Measurements from ENCODE around the gene NKPD1.

The NKPD1 gene

DNA sequence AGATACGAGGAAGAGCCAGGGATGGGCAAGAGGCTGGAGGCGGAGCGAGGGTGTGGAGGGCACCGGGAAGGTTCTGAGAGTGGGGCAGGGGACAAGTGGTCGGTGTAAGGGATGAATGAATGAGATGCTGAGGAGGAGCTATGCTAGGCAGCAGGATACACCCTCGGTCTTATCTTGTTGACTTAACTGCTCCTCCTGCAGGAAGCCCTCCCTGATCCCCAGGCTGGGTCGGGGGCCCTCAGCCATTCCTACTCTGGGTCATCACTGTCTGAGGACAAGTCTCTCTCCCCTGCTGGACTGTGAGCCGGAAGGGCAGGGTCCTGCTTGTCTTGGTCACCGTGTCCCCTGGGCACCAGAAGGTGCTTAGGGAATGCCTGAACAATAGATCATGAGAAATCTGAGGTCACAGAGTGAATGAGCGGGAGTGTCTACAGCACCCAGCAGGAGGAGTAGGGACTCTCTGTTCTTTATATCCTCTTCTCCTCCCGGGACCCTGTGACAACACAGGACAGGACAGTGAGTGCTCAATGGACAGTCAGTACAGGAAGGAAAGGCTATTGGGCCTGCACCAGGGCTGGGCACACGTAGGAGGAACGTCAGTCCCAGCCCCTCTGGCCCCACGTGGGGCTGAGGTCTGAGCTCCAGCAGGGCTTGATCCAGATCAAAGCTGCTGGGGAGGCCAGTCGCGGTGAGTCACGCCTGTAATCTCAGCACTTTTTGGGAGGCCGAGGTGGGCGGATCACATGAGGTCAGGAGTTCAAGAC is 6.5 kb downstream of the NKPD1 start:
- DNase-seq (ENCODE audit: low spot score) (peak; percentile 80), FAIRE-seq (peak; percentile 71)

DNA sequence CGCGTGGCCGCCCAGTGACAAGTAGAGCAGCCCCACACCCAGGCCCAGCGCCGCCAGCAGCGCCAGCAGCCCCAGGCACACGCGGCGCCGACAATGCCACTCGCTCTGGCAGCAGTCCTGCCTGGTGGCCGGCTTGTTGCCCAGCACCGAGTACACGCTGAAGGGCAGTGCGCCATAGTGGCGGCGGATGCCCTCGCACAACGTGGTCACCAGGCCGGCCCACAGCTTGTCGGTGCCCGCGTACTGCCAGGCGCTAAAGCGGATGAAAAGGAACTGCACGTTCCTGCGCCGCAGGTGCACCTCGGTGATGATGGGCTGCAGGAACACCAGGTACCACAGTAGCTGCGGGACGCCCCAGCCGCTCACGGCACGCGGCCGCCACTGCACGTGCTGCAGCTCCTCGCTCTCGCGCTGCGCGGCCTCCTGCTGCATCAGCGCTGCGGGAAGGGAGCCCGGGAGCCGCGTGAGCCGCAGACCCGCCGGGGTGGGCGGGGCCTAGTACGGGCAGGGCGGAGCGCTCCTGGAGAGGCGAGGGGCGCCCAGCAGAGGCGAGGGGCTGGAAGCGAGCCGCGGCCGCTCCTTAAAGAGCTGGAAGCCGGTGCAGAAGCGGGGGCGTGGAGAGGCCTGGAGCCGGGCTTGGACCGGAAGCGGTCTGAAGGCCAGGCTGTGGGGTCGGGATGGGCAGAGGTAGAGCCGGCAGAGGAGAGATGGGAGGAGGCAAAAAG is 7.3 kb downstream of the NKPD1 start:
- no peak for DNase-seq (ENCODE audit: low spot score)
- peak; percentile 27 for FAIRE-seq

DNA sequence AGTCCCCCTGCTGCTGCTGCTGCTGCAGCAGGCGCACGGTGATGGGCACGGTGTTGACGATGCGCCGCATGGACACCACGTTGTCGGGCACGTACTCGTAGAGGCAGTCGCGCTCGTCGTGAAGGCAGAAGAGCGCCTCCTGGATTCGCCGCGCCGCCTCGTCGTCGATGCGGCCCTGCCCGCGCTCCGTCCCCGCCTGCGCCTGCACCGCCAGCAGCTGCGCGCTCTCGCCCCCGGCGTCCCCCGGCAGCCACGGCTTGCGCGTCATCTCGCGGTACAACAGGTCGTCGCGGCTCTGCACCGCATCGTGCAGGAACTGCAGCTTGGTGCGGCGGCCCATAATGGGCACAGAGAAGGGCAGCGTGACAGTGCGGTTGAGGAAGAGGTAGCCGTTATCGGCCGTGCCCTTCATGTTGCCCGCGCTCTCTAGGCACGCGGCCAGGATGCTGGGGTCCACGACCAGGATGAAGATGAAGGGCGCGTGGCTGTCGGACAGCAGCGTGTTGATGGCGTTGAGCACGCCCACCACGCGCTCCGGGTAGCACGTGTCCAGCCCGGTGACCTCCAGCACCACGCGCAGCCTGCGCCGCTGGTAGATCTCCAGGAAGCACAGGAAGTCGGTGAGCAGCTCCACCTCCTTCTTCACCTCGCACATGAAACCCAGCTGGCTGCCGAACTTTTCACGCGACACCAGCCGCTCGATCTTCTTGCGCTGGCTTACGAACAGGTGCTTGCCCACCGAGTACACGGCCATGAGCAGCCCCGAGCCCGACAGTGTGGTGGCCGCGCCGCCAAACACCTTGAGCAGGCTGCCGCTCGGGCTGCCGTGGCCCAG is 8.1 kb downstream of the NKPD1 start:
- DNase-seq (ENCODE audit: low spot score) (no peak), FAIRE-seq (no peak)

DNA sequence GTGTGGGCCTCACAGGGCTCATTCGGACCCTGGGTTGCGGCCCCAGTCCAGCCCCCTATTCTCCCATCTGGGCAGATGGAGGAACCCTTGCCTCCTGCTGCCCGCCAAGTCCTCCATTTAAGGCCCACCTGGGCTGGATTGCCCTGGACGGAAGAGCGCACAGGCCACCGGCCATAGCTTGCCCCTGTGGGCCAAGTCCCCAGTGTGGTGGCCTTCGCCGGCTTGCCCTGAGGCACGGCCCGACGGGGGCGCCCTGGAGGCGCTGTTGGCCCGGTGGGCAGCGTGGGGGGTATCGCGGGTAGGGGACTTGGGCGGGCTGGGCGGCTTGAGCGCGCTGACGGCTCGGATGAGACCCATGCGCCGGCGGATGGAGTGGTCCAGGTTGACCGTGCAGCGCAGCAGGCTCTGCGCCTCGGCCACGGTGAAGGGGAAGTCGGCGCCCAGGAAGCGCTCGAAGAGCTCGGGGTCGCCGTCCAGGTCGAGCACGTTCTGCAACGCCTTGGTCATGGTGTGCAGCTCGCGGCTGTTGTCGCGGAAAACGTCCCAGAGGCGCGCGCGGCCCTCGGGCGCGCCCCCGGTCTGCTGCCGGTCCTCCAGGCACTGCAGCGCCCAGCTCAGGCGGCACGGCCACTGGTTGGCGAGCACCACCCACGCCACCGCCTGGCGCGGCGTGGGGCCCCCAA is 8.8 kb downstream of the NKPD1 start:
- DNase-seq (ENCODE audit: low spot score) (no peak), FAIRE-seq (no peak)

DNA sequence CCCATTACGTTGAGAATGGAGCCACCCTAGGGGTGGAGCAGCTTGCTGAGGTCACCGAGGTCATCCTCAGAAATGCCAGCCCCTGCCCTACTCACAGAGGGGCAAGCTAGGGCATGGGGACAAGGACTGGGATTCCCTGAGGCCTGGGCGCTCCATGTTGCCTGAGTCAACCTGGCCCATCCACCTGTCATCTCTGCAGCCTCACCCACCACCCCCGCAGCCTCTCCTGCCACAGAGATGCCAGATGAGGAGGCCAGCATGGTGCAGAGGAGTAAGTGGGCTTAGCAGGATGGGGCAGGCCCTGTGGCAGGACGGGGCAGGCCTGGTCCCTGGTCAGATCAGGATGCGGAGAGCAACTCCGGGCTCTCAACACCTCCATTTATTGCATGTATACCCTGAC is 9.5 kb downstream of the NKPD1 start:
- no peak for DNase-seq (ENCODE audit: low spot score)
- no peak for FAIRE-seq

DNA sequence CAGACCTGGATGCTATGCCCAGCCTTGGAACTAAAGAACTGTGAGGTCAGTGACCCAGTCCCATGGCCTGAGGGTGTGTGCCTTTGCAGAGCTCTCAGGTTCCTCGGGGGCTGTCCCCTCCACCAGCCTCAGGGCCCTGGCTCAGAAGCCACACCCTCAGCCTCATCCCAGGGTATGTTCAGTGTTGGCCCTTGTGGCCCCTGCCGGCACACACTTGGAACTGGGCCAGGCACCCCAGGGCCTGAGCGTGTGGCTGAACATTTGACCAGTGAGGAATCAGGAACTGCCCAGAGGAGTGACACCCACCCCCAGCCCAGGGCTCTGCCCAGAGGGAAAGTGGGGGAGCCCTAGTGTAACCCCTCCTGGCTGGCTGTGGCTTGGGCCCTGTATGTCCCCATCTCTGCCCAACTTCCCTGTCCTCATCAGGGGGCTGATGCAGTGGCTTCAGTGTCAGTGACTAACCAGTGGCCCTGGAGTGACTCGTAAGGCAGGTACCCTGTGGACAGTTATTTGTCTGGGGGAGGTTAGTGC is 10.0 kb downstream of the NKPD1 start:
- FAIRE-seq, result no peak

DNA sequence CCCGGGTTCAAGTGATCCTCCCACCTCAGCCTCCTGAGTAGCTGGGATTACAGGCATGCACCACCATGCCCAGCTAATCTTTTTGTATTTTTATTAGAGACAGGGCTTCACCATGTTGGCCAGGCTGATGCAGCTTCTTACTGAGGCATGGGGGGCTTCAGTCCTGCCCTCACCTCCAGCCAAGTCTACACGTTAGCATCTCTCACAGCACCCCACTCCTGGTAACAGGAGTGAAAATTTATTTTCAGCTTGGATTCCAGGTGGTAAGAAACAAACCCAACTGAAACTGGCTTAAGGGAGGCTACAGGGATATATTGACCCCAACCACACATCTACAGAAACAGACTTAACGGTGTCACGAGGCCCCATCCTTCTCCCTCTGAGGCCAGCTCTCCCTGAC is 10.6 kb downstream of the NKPD1 start:
- FAIRE-seq, result no peak

More for the DNA sequence above, 10.0 kb downstream of the NKPD1 start:
- DNase-seq (ENCODE audit: low spot score), result no peak

DNA sequence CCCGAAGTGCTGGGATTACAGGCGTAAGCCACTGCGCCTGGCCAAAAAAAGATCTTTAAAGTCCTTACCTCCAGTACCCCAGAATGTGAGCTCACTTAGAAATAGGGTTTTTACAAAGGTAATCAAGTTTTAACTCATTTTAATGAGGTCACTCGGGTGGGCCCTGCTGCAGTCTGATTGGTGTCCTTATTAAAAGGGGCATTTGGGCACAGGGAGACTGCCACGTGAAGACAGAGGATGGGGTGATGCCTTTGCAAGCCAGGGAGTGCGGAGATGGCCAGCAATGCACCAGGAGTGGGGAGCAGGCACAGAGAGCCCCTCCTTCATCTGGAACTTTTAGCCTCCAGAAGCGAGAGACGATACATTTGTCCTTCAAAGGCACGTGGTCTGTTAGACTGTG is 11.7 kb downstream of the NKPD1 start:
- FAIRE-seq (no peak), DNase-seq (ENCODE audit: low spot score) (no peak)

More for the DNA sequence above, 10.6 kb downstream of the NKPD1 start:
- DNase-seq (ENCODE audit: low spot score), result no peak

DNA sequence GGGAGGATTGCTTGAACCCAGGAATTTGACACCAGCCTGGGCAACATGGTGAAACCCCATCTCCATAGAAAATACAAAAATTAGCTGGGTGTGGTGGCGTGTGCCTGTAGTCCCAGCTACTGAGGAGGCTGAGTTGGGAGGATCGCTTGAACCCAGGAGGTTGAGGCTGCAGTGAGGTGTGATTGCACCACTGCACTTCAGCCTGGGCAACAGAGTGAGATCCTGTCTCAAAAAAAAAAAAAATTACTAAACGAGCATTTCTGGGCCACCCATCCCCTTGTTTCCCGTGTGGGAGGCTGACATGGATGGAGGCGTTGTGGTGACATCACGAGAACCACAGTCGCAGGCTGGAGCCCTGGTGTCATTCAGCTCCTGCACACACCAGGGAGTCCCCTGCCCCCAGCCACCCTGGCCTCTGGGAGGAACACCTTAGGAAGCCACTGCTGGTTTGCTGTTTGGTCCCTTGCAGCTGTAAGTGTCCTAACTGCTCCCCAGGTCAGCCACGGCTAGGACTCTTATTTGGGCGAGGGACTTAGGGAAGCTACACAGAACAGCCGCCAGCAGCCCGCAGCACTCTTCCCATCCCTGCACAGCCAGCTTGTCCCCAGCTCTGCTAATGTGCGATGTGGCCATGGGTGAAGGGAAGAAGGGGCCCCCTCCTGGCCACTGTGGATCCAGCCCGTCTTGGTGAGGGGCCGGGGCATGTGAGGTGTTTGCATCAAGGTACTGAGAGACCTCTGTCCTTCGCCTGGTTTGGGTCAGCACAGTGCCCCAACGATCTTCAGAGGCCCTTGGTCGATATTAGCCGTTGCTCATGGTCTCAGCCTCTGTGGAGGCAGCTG is 12.7 kb downstream of the NKPD1 start:
- DNase-seq (ENCODE audit: low spot score) (no peak), FAIRE-seq (no peak)

DNA sequence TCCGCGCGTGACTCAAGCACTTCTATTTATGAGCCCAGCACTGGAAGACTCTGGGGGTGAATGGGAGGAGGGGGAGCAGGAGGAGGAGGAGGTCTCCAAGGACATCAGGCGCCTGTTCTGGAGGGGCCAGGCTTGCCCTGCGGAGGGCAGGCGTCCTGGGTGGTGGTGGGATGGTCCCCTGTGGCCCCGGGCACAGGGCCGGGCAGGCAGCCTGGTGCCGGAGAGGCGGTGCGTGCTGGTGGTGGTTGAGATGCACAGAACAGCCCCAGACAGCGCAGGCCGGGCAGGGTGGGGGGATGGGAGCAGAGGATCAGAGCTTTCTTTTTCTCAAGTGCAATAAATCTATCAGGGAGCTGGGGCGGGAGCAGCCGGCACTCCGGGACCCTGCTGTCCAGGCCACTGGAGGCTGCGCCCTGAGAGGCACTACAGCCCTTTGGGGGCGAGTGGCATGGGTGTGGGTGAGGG is 14.0 kb downstream of the NKPD1 start:
- DNase-seq (ENCODE audit: low spot score) (no peak), FAIRE-seq (no peak)

DNA sequence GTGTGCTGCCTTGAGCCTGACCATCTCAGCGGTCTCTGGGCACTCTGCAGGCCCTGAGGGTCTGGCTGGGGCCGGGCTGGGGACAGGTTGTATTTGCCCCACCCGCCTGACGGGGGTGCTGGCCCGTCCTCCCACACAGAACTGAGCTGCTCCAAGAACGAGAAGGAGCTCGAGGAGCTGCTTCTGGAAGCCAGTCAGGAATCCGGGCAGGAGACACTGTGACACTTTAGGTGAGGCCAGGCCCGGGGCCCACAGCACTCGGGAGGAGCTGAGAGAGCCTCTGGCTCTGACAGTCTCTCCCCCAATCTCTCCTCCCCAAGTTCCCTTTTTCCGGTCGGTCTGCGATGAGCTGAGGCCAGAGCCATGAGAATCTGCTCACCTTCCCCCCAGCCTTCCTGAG is 14.5 kb downstream of the NKPD1 start:
- no peak for FAIRE-seq
- DNase-seq (ENCODE audit: low spot score), result no peak

DNA sequence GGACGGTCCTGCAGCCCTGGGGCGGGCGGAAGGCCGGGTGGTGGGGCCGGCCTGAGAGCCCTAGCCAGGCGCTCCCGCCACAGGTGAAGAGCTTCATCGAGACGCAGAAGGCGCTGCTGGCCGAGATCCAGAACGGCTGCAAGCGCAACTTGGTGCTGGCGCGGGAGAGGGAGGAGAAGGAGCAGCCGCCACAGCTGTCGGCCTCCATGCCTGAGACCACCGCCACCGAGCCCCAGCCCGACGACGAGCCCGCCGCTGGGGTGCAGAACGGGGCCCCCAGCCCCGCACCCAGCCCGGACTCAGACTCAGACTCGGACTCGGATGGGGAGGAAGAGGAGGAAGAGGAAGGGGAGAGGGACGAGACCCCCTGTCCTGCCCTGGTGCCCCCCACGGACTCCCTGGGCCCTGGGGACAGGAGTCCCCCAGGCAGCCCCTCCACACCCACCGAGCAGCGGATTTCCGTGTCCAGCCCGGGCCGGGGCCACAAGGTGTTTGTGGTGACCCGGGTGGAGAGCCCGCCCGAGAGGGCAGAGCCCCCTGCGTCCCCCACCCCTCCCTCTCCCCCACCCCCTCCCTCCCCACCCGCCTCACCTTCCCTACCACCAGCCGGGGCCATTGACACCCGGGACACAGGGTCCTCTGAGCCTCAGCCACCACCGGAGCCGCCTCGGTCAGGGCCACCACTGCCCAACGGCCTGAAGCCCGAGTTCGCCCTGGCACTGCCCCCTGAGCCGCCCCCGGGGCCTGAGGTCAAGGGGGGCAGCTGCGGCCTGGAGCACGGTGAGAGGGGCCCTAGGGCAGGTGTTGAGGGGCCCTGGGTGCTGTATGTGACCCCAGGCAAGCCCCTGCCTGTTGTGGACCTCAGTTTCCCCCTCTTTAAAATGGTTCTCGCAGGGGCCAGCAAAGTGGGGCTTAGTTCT is 15.3 kb downstream of the NKPD1 start:
- FAIRE-seq (no peak), DNase-seq (ENCODE audit: low spot score) (no peak)

DNA sequence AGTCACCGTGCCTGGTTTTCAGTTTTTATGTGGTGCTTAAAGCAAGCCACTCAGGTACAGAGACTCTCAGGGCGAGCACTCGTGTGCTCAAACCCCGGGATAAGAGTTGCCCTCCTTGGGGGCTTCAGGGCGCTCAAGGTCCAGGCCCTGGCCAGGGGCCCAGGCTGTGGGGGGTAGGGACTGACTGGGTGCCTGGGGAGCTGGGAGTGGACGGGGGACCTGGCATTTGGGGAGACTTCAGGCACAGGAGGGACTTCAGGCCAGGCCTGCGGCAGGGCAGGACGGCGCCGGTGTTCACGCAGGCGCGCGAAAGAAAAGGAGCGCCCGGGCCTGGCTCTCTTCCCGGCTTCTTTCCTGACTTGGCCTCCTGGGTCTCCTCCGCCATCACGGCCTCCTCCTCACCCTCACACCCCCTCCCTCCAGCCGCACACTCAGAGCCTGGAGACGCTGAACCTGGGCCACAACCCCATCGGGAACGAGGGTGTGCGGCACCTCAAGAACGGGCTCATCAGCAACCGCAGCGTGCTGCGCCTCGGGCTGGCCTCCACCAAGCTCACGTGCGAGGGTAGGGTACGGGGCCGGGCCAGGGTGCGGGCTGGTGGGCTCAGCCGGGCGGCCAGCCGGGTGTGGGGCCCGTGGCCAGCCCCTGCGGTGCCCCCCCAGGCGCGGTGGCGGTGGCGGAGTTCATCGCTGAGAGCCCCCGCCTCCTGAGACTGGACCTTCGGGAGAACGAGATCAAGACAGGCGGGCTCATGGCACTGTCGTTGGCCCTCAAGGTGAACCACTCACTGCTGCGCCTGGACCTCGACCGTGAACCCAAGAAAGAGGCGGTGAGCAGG is 16.1 kb downstream of the NKPD1 start:
- no peak for FAIRE-seq
- no peak for DNase-seq (ENCODE audit: low spot score)

DNA sequence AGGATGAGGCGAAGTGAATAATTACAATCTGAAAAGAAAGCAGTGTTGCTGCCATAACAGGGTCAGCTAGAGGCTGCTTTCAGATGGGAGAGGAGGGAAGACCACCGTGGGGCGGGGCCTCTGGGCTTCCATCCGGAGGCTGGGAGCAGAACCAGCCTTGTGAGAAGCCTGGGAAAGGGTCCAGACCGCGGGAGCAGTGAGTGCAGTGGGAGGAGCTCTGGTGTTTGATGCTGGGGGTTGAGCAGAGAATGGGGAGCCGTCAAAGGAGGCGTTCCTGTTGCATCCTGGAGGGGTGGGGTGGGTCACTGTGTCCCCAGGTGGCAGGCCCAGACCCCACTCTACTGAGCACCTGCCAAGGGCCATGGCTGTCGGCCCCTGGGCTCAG is 18.1 kb downstream of the NKPD1 start:
- FAIRE-seq (no peak), DNase-seq (ENCODE audit: low spot score) (no peak)

DNA sequence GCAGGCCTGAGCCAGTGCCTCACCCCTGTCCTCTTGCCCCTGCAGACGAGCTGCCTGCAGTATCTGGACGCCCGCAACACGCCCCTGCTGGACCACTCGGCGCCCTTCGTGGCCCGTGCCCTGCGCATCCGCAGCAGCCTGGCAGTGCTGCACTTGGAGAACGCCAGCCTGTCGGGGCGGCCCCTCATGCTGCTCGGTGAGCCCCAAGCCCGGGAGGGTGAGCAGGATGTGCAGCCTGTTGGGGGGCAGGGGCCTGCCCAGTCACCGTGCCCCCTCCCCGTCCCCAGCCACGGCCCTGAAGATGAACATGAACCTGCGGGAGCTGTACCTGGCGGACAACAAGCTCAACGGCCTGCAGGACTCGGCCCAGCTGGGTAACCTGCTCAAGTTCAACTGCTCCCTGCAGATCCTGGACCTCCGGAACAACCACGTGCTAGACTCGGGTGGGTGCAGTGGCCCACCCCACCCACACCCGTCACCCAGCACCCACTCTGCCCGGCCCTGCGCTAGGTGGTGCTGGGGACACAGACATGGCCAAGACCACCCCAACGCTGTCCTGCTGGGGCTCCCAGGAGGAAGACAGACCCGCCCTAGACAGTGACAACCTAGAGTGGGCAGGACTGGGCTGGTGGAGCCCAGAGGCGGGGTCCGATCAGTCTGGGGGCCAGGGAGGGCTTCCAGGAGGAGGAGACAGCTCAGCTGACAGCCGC is 18.6 kb downstream of the NKPD1 start:
- DNase-seq (ENCODE audit: low spot score), result no peak
- no peak for FAIRE-seq

DNA sequence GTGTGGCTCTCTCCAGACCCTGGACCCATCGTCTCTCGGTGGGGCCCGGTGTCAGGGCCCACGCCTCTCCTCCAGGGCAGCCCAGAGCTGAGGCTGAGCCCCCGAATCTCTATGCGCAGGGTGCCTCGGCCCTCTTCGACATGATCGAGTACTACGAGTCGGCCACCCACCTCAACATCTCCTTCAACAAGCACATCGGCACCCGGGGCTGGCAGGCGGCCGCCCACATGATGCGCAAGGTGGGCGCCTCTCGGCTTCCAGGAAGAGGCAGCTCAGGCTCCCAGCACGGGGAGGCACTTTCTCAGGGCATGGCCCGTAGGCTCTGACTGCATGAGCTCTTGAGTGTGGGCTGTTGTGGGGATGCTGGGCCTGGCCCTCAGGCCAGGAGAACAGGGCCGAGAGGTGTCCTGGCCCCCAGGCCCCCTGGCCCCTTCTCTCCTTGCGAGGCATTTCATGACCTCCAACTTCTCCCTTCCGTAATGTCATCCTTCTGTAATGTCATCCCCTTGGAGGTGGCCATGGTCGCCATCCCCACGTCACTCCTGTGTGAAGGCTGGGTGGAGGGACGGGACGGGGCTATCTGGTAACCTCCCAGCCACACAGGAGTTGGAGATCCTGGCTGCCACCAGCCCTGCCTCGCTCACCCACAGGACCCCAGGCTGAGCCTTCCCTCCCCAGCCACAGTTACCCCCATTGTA is 19.4 kb downstream of the NKPD1 start:
- no peak for FAIRE-seq
- no peak for DNase-seq (ENCODE audit: low spot score)

DNA sequence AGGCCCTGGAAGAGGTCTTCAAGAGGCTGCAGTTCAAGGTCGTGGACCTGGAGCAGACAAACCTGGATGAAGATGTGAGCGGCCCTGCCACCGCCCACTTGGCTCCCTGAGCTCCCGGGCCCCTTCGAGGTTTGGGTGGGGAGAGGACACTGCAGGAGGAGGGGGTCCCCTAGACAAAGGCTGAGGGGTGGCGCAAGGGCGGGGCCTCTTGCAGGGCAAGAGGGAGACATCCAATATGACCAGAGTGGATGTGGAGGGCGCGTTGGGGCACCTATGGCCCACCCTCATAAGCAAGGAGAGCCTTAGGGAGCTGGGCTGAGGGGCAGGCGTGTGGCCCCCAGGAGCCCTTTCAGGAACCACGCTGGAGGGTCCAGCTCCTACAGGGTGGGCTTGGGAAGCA is 20.2 kb downstream of the NKPD1 start:
- FAIRE-seq (no peak), DNase-seq (ENCODE audit: low spot score) (no peak)
